NCI-H345 (cell line): ENCODE results near the gene PARK7.

ENCODE experiments used
- DNase-seq: peaks from one replicate; lab custom pipeline; 2025; lab: John Stamatoyannopoulos, UW

PARK7 gene

GRCh38 chr1:7984811-7985210 is 23.3 kb downstream of the PARK7 start:
- DNase-seq, result no peak

- DNase-seq, result no peak
Observed at GRCh38 chr1:7985851-7986612, 24.5 kb downstream of the PARK7 start.

GRCh38 chr1:7987528-7987927 is 26.0 kb downstream of the PARK7 start:
- DNase-seq, result no peak

GRCh38 chr1:7988576-7988975 is 27.1 kb downstream of the PARK7 start:
- no peak for DNase-seq

- no peak for DNase-seq
Observed at GRCh38 chr1:7989762-7990428, 28.4 kb downstream of the PARK7 start.

- no peak for DNase-seq
Observed at GRCh38 chr1:7991504-7992440, 30.3 kb downstream of the PARK7 start.

- DNase-seq, result no peak
Observed at GRCh38 chr1:7992885-7993284, 31.4 kb downstream of the PARK7 start.

GRCh38 chr1:7993593-7994479 is 32.3 kb downstream of the PARK7 start:
- DNase-seq, result no peak

GRCh38 chr1:7994827-7995226 is 33.3 kb downstream of the PARK7 start:
- DNase-seq, result no peak

- DNase-seq, result no peak
Observed at GRCh38 chr1:7995437-7995836, 33.9 kb downstream of the PARK7 start.

GRCh38 chr1:8002329-8002910 is 40.9 kb downstream of the PARK7 start:
- no peak for DNase-seq

- DNase-seq, result no peak
Observed at GRCh38 chr1:8002921-8003320, 41.4 kb downstream of the PARK7 start.

- no peak for DNase-seq
Observed at GRCh38 chr1:8003438-8004112, 42.1 kb downstream of the PARK7 start.

- peak; percentile 79 for DNase-seq
Observed at GRCh38 chr1:8004113-8004802, 42.7 kb downstream of the PARK7 start.

GRCh38 chr1:8004803-8005573 is 43.5 kb downstream of the PARK7 start:
- DNase-seq, result peak; percentile 83

GRCh38 chr1:8006037-8006963 is 44.8 kb downstream of the PARK7 start:
- DNase-seq, result peak; percentile 75

- DNase-seq, result no peak
Observed at GRCh38 chr1:8009043-8010002, 47.8 kb downstream of the PARK7 start.
